Bone marrow (tissue), 2 donors: ENCODE data around the gene BSG.
"Not testable (repeated sequence)": the region's sequence is repeated elsewhere in the genome, so short reads cannot be mapped to it uniquely, and the experiment has no call there.

Source experiments
- DNase-seq, 2 donors: peaks; one replicate each; lab custom pipeline; 2025; lab: John Stamatoyannopoulos, UW

The BSG gene

GRCh38 chr19:620166-620862 is 47.9 kb downstream of the BSG start:
- no peak for DNase-seq

DNA sequence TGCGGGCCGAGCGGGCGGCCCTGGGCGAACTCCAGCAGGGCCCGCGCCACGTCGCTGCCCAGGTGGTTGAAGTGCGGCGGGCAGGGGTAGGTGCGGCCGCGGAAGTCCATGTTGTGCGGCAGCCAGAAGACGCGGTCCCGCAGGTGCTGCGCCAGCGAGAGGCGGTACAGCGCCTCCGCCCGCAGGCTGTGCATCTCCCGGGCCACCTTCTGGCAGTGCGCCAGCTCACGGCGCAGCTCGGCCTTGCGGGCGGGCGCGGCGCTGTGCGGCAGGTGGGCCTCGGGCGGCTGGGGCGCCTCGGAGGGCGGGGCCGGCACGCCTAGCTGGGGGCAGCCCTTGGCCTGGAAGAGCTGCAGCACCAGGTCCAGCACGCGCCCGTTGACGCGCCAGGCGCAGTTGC is 48.8 kb downstream of the BSG start:
- DNase-seq = not testable (repeated sequence)

- no peak for DNase-seq
These were observed 49.4 kb downstream of the BSG start for GRCh38 chr19:621819-622218.

GRCh38 chr19:622666-623065 is 50.3 kb downstream of the BSG start:
- no peak for DNase-seq

GRCh38 chr19:623175-623916 is 51.0 kb downstream of the BSG start:
- no peak for DNase-seq

DNA sequence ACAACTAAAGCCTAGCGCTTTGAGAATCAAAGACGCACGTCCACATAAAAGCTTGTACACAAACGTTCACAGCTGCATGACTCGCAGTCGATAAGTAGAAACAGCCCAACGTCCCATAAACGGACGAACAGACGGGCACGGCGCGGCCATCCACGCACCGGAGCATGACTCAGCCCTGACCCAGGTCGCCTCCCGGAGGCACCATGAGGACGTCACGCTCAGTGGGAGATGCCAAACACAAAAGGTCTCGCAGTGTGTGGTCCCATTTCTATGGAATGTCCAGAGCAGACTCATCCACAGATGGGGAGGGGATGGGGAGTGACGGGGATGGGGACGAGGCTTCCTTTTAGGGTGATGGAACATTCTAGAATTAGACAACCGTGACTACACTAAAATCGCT is 51.6 kb downstream of the BSG start:
- DNase-seq = no peak

DNA sequence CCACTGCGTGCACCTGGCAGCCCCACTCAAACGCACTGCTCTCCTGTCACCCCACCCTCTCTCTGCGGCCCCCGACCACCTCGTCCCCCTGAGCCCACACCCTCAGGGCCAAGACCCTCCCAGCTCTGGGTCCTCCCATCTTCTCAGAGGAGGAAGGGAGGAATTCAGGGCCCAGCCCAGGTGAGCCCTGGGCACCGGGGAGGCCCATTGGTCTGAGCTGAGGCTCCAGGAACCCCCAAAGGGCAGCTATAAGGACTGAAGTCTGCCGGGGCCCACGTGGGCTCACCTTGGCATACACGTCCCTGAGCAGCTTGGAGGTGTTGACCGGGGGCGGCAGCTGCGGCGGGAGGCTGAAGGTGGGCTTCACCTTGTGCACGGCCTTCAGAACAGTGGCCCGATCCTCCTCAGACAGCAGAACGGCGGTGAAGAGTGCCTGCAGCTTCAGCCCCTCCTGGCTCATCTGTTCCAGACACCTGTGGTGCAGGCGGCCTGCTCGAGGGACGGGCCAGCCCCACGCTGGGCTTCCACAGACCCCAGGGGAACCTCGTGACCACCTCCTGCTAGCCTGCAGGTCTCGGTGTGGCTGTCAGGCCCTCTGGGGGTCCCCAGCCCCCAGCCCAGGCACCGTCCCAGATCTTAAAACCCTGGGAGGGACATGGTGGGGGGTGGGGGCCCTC is 52.2 kb downstream of the BSG start:
- no peak for DNase-seq

DNA sequence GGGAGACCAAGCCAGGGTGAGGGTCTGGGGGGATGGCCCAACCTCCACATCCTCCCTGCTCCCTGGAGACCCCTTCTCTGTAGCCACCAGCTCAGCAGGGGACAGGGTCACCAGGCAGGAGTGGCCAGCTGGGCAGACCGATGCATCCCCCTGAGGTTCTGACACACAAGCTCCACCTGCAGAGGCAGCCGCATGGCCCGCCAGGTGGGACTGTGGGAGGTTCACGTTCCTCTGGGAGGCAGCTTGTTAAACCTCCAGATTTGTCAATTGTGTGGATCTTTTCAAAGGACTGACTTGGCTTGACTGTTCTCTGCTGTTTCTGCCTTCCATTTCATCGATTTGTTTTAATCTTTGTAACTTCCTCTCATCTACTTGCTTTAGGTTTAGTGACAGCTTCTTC is 52.9 kb downstream of the BSG start:
- no peak for DNase-seq

GRCh38 chr19:626566-626965 is 54.2 kb downstream of the BSG start:
- not testable (repeated sequence) for DNase-seq

DNA sequence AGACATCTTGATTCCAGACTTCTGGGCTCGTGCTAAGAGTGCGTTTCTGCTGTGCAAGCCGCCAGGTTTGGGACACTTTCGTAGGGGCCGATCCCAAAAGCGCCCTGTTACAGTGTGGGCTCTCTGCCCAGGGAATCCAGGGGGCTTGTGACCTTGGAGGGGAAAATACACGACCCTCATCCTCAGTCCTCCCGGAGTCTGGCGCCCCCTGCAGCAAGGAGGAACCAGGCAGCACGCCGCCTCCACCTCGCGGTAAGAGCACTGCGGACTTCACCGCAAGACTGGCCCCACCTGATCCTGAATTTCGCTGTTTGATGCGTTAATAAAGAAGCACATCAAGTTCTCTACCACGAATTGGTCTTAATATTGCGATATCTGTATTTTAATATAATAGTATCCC is 55.8 kb downstream of the BSG start:
- DNase-seq = no peak

- not testable (repeated sequence) for DNase-seq
These were observed 57.1 kb downstream of the BSG start for GRCh38 chr19:629515-629914.

GRCh38 chr19:629961-630714 is 57.7 kb downstream of the BSG start:
- no peak for DNase-seq

- DNase-seq = peak in 1 of 2 donors; percentile 41
These were observed 60.2 kb downstream of the BSG start for GRCh38 chr19:632579-633067.
